Measurements from ENCODE around the gene CAMSAP3.

Gene CAMSAP3

DNA sequence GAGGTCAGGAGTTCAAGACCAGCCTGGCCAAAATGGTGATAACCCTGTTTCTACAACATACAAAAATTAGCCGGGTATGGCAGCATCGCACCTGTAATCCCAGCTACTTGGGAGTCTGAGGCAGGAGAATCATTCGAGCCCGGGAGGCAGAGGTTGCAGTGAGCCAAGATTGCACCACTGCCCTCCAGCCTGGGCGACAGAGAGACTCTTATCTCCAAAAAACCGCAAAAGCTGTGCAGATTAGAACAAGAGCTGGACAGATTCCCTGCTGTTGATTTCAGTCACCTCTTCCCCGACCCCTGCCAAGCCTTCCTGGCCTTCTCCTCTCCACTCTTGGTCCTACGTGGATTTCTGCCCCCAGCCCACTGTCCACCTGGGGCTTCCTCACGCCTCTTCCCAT, 8.3 kb downstream of the CAMSAP3 start:
- in situ Hi-C loops (cut with MboI; ENCODE audit: low sequenced_read_pairs, unreplicated experiment): no loop called here
- TF ChIP-seq, protein P1, sequence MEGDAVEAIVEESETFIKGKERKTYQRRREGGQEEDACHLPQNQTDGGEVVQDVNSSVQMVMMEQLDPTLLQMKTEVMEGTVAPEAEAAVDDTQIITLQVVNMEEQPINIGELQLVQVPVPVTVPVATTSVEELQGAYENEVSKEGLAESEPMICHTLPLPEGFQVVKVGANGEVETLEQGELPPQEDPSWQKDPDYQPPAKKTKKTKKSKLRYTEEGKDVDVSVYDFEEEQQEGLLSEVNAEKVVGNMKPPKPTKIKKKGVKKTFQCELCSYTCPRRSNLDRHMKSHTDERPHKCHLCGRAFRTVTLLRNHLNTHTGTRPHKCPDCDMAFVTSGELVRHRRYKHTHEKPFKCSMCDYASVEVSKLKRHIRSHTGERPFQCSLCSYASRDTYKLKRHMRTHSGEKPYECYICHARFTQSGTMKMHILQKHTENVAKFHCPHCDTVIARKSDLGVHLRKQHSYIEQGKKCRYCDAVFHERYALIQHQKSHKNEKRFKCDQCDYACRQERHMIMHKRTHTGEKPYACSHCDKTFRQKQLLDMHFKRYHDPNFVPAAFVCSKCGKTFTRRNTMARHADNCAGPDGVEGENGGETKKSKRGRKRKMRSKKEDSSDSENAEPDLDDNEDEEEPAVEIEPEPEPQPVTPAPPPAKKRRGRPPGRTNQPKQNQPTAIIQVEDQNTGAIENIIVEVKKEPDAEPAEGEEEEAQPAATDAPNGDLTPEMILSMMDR (IDR thresholded peaks at IDR 0.05; ENCODE audit: borderline replicate concordance, control extremely low read depth, extremely low read depth, insufficient read depth, missing control alignments): no peak
- DNase-seq (ENCODE audit: low spot score): no peak

DNA sequence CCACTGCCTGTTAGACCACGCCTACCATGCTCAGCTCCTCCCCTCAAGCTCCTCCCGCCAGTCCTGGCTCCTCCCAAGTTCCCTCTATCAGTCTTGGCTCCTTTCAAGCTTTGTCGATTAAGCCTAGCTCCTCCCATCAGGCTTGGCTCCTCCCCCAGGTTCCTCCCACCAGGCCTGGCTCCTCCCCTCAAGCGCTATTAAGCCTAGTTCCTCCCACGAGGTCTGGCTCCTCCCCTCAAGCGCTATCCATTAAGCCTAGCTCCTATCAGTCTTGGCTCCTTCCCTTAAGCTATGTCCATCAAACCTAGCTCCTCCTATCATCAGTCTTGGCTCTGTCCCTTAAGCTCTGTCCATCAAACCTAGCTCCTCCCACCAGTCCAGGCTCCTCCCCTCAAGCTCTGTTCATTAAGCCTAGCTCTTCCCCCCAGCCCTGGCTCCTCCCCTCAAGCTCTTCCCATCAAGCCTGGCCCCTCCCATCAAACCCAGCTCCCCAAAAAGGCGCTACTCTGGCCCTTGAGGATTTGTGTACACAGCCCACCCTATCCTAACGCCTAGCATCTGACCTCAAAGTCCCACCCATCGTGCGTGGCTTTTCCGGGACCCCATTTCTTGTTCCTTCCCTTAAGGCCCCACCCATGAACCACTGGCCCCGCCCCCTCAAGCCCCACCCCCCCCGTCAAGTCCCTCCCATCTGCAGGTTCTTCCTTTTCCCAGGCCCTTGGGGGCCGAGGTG, 10.0 kb downstream of the CAMSAP3 start:
- in situ Hi-C loops (cut with MboI; ENCODE audit: low sequenced_read_pairs, unreplicated experiment): no loop called here
- DNase-seq (ENCODE audit: low spot score): peak; percentile 62
- TF ChIP-seq, protein P1 (IDR thresholded peaks at IDR 0.05; ENCODE audit: borderline replicate concordance, control extremely low read depth, extremely low read depth, insufficient read depth, missing control alignments): no peak

DNA sequence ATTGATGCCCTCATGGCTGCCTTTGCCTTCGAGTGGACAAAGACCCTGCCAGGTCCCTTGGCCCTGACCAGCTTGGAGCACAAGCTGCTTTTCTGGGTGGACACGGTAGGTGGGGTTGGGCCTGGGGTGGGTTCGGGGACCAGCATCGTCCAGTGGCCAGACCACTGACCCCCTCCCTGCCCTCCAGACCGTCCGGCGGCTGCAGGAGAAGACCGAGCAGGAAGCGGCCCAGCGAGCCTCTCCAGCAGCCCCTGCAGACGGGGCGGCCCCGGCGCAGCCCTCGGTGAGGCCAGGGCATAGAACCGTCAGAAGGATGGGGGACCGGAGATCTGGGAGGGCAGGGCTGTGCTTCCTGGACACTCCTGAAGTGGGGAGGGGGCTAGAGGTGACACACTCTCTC, 10.6 kb downstream of the CAMSAP3 start:
- TF ChIP-seq, protein P1 (IDR thresholded peaks at IDR 0.05; ENCODE audit: borderline replicate concordance, control extremely low read depth, extremely low read depth, insufficient read depth, missing control alignments): no peak
- DNase-seq (ENCODE audit: low spot score): no peak
- in situ Hi-C loops (cut with MboI; ENCODE audit: low sequenced_read_pairs, unreplicated experiment): no loop called here

DNA sequence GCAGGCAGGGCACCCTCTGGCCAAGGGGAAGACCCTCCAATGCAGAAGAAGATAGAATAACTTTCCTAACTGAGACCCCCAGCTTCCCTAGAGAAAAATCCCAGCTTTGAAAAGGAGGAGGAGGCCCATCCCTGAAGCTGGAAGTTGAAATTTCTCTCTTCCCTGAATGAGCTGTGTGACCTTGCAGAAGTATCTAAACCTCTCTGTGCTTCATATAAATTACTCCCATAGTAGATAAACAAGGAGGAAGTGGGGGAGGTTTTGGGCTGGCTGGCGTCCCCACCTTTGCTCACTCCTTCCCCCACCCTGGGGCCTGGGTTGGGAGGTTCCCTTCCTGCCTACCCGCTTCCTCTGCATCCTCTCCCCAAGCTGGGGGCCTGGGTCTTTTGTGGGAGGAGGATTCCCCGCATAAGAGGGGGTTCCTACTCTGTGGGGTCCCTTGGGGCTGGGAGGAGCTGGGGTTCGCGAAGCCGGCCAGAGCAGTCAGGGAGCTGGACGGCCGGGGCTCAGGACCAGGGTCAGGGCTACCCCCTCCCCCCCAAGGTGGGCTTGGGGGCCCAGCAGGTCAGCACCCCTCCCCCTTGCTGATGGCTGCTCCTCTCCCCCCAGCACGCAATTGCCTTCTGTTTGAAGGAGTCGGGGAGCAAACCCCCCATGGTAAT, 11.7 kb downstream of the CAMSAP3 start:
- no peak for DNase-seq (ENCODE audit: low spot score)
- TF ChIP-seq, protein P1 (IDR thresholded peaks at IDR 0.05; ENCODE audit: borderline replicate concordance, control extremely low read depth, extremely low read depth, insufficient read depth, missing control alignments): no peak
- in situ Hi-C loops (cut with MboI; ENCODE audit: low sequenced_read_pairs, unreplicated experiment): no loop called here

DNA sequence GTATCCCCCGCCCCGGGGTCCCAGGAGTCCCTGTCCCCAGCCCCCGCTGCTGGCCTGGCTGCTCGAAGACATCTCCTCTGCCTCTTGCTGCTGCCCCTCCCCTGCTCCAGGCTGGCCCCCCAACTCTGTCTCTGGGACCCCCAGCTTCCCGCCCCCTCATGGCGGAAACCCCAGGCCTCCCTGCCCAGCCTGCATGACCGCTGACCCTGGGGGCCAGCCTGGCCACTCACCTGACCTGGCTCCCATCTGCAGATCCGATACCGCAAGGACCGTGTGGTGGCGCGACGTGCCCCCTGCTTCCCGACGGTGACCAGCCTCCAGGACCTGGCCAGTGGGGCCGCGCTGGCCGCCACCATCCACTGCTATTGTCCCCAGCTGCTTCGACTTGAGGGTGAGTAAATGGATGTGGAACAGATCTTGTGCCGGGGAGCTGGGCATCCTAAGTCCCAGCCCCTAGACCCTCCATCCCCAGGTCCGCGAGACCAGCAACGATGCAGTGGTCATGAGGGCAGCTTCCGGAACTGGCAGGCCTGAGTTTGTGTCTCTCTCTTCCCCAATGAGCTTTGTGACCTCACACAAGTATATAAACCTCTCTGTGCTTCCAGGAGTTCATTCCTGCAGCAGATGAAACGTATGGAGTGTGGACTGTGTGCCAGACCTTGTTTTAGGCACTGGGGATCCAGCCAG, 12.4 kb downstream of the CAMSAP3 start:
- in situ Hi-C loops (cut with MboI; ENCODE audit: low sequenced_read_pairs, unreplicated experiment): no loop called here
- no peak for DNase-seq (ENCODE audit: low spot score)
- TF ChIP-seq, protein P1 (IDR thresholded peaks at IDR 0.05; ENCODE audit: borderline replicate concordance, control extremely low read depth, extremely low read depth, insufficient read depth, missing control alignments): no peak

DNA sequence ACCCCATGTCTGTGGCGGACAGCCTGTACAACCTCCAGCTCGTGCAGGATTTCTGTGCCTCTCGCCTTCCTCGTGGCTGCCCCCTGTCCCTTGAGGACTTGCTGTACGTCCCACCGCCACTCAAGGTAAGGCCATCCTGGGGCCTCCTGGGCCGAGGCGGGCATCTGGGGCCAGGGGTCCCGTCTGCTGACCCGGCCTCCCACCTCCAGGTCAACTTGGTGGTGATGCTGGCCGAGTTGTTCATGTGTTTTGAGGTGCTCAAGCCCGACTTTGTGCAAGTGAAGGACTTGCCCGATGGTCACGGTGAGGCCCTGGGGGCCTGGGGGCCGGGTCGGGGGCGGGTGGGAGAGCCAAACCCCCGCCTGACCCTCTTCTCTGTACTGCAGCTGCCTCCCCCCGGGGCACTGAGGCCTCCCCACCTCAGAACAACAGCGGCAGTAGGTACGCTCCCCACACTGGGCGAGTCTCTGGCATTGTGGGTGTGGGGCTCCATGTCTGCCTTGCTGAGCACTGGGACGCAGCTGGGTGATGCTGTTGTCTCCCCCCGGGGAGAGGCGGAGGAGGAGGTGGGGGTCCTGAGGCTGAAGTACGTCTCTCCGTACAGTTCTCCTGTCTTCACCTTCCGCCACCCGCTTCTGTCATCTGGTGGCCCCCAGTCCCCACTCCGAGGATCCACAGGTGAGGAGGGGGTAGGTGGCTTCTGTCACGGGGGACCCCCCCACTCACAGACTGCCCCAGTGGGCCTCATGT, 15.0 kb downstream of the CAMSAP3 start:
- in situ Hi-C loops (cut with MboI; ENCODE audit: low sequenced_read_pairs, unreplicated experiment): no loop called here
- TF ChIP-seq, protein P1 (IDR thresholded peaks at IDR 0.05; ENCODE audit: borderline replicate concordance, control extremely low read depth, extremely low read depth, insufficient read depth, missing control alignments): no peak
- DNase-seq (ENCODE audit: low spot score): no peak

All from GM13976 (cell line).